Loucy (cell line): ENCODE data around the gene MT2A.

Experiments
- H2AFZ ChIP-seq: fragments of 200-600 bp; sonication (generic); 2 replicates; pipeline ENCODE4 v1.6.0; 2016; ENCODE audit warnings: antibody characterized with exemption, mild to moderate bottlenecking, low read length, moderate library complexity
- H3F3A ChIP-seq: fragments of 200-600 bp; 2 replicates; pipeline ENCODE4 v1.6.0; 2016; ENCODE audit warnings: antibody characterized with exemption, low read depth, mild to moderate bottlenecking
- H3K27me3 ChIP-seq: fragments of 200-600 bp; sonication (generic); 2 replicates; pipeline ENCODE4 v1.6.1; 2014; ENCODE audit warnings: low read length, mild to moderate bottlenecking; ENCODE audit not compliant: insufficient read depth, poor library complexity, severe bottlenecking
- H3K36me3 ChIP-seq: fragments of 200-600 bp; sonication (generic); 2 replicates; pipeline ENCODE4 v1.6.1; 2016; ENCODE audit warnings: low read length; ENCODE audit not compliant: insufficient read depth
- H3K4me1 ChIP-seq: fragments of 200-600 bp; sonication (generic); 2 replicates; pipeline ENCODE4 v1.5.1; 2014; ENCODE audit warnings: low read length, mild to moderate bottlenecking; ENCODE audit not compliant: insufficient read depth, poor library complexity, severe bottlenecking
- H3K4me2 ChIP-seq: fragments of 200-600 bp; sonication (generic); 2 replicates; pipeline ENCODE4 v1.6.0; 2014; ENCODE audit warnings: antibody characterized with exemption, low read length, low read depth, mild to moderate bottlenecking; ENCODE audit not compliant: poor library complexity, severe bottlenecking
- H3K4me3 ChIP-seq: fragments of 200-600 bp; sonication (generic); 2 replicates; pipeline ENCODE4 v1.5.1; 2014; ENCODE audit warnings: low read length, mild to moderate bottlenecking, mixed read lengths; ENCODE audit not compliant: poor library complexity, severe bottlenecking
- H3K79me2 ChIP-seq: fragments of 200-600 bp; sonication (generic); 2 replicates; pipeline ENCODE4 v1.6.1; 2014; ENCODE audit warnings: low read length; ENCODE audit not compliant: insufficient read depth
- H3K9ac ChIP-seq: fragments of 200-600 bp; sonication (generic); 2 replicates; pipeline ENCODE4 v1.6.0; 2014; ENCODE audit warnings: mild to moderate bottlenecking, low read depth, low read length, moderate library complexity; ENCODE audit not compliant: poor library complexity, severe bottlenecking
- H3K9me2 ChIP-seq: fragments of 200-600 bp; sonication (generic); replicated peaks from 2 replicates; pipeline ENCODE4 v1.6.1; 2016; ENCODE audit warnings: low read depth, low read length, mixed read lengths
- H3K9me3 ChIP-seq: fragments of 200-600 bp; sonication (generic); 2 replicates; pipeline ENCODE4 v1.6.1; 2014; ENCODE audit warnings: mild to moderate bottlenecking, antibody characterized with exemption, low read length, low read depth; ENCODE audit not compliant: insufficient read depth
- H4K20me1 ChIP-seq: fragments of 200-600 bp; sonication (generic); 2 replicates; pipeline ENCODE4 v1.6.0; 2014; ENCODE audit warnings: antibody characterized with exemption, low read length, mild to moderate bottlenecking; ENCODE audit not compliant: insufficient read depth, poor library complexity, severe bottlenecking
- EZH2phosphoT487 ChIP-seq: fragments of 200-600 bp; IDR thresholded peaks from 2 replicates; pipeline ENCODE4 v1.6.1; 2018; ENCODE audit warnings: antibody characterized with exemption, mild to moderate bottlenecking, moderate library complexity, borderline replicate concordance
- TF ChIP-seq, protein P1 (sequence below): fragments of 200-600 bp; sonication (generic); conservative IDR thresholded peaks from 2 replicates; pipeline ENCODE4 v1.5.1; 2014; ENCODE audit warnings: mild to moderate bottlenecking, antibody characterized with exemption, low read length

The MT2A gene

DNA sequence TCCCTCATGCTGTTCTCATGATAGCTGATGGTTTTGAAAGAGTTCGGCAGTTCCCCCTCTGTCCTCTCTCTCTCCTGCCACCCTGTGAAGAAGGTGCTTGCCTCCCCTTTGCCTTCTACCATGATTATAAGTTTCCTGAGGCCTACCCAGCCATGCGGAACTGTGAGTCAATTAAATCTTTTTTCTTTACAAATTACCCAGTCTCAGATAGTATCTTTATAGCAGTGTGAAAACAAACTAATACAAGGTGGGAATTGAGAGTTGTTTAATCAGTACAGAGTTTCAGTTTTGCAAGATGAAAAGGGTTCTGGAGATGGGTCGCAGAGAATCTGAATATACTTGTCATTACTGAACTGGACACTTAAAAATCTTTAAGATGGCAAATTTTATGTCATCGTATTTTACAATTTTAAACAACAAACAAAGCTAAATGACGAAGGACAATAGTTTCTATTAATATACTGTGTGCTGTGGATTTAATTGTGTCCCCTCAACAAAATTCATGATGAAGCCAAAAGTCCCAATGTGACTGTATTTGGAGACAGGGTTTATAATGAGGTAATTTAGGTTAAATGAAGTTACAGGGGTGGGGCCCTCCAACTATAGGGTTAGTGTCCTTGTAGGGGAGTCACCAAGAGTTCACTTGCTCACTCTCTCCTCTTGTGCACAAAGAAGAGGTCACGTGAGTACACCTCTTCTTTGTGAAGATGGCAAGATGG lies 14.7 kb upstream of the MT2A start:
- no peaks in the 10 kb centered on the region for H4K20me1 ChIP-seq
- no peaks in the 10 kb centered on the region for H3F3A ChIP-seq
- no peaks in the 10 kb centered on the region for H3K27me3 ChIP-seq
- H3K79me2 ChIP-seq: no peaks in the 10 kb centered on the region
- H3K9me2 ChIP-seq: no peaks in the 10 kb centered on the region
- H3K4me2 ChIP-seq: no peak overlapping the region
- no peak overlapping the region for H3K4me3 ChIP-seq
- peaks cover 5% of the 10 kb centered on the region for H3K4me1 ChIP-seq
- H3K9me3 ChIP-seq: no peaks in the 10 kb centered on the region
- no peak overlapping the region for H3K9ac ChIP-seq
- no peak for TF ChIP-seq EZH2phosphoT487
- TF ChIP-seq, protein P1, sequence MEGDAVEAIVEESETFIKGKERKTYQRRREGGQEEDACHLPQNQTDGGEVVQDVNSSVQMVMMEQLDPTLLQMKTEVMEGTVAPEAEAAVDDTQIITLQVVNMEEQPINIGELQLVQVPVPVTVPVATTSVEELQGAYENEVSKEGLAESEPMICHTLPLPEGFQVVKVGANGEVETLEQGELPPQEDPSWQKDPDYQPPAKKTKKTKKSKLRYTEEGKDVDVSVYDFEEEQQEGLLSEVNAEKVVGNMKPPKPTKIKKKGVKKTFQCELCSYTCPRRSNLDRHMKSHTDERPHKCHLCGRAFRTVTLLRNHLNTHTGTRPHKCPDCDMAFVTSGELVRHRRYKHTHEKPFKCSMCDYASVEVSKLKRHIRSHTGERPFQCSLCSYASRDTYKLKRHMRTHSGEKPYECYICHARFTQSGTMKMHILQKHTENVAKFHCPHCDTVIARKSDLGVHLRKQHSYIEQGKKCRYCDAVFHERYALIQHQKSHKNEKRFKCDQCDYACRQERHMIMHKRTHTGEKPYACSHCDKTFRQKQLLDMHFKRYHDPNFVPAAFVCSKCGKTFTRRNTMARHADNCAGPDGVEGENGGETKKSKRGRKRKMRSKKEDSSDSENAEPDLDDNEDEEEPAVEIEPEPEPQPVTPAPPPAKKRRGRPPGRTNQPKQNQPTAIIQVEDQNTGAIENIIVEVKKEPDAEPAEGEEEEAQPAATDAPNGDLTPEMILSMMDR: no peak
- no peaks in the 10 kb centered on the region for H3K36me3 ChIP-seq
- no peak overlapping the region for H2AFZ ChIP-seq

DNA sequence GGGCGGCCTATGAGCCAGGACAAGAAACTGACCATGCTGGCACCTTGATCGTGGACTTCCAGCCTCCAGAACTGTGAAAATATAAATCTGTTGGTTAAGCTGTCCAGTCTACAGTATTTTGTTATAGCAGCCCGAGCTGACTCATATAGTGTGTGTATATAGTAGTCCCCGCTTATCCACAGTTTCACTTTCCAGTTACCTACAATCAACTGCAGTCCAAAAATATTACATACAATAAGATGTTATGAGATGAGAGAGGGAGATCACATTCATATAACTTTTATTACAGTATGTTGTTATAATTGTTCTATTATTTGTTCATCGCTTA lies 14.1 kb upstream of the MT2A start:
- TF ChIP-seq, protein P1: no peak
- TF ChIP-seq EZH2phosphoT487: no peak
- Histone ChIP-seq H3K4me2 (no peak overlapping the region), H3K27me3 (no peaks in the 10 kb centered on the region), H3K9ac (no peak overlapping the region), H3K36me3 (no peaks in the 10 kb centered on the region), H3K9me2 (no peaks in the 10 kb centered on the region), H3F3A (no peaks in the 10 kb centered on the region), H3K79me2 (no peaks in the 10 kb centered on the region), H3K4me1 (peaks cover 5% of the 10 kb centered on the region), H4K20me1 (no peaks in the 10 kb centered on the region), H3K9me3 (no peaks in the 10 kb centered on the region), H3K4me3 (no peak overlapping the region), H2AFZ (no peak overlapping the region)

DNA sequence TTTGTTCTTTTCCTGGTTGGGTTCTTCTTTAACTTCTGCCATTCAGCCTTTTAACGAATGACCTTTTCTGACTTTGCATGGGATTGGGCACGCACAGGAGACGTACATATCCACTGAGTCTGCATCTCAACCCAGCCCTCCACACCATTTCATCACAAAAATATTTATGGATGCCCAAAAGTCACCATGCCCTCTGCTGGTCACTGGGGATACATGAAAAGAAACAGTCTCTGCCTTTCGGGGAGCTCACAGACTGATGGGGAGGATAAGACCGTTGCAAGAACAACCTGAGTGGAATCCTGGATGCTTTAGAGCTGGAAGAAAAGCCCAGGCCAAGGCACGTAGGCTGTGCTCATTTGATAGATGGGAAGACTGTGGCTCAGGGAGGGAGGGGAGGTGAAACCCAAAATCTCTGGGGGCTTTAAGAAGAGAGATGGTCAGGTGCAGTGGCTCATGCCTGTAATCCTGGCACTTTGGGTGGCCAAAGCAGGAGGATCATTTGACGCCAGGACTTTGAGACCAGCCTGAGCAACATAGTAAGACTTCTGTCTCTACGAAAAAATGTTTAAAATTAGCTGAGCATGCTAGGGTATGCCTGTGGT lies 7.9 kb upstream of the MT2A start:
- Histone ChIP-seq H3K36me3 (no peaks in the 10 kb centered on the region), H2AFZ (no peak overlapping the region; the same call in 1 of the 2 replicates), H3F3A (no peaks in the 10 kb centered on the region), H3K9me3 (no peaks in the 10 kb centered on the region), H3K4me2 (no peak overlapping the region), H3K4me3 (no peak overlapping the region), H3K4me1 (no peaks in the 10 kb centered on the region), H3K79me2 (no peaks in the 10 kb centered on the region), H3K27me3 (no peaks in the 10 kb centered on the region), H4K20me1 (no peaks in the 10 kb centered on the region), H3K9ac (no peak overlapping the region), H3K9me2 (no peaks in the 10 kb centered on the region)
- TF ChIP-seq EZH2phosphoT487: no peak
- TF ChIP-seq, protein P1: peak; percentile 85
